ENCODE results near the gene LSAMP.

LSAMP gene

DNA sequence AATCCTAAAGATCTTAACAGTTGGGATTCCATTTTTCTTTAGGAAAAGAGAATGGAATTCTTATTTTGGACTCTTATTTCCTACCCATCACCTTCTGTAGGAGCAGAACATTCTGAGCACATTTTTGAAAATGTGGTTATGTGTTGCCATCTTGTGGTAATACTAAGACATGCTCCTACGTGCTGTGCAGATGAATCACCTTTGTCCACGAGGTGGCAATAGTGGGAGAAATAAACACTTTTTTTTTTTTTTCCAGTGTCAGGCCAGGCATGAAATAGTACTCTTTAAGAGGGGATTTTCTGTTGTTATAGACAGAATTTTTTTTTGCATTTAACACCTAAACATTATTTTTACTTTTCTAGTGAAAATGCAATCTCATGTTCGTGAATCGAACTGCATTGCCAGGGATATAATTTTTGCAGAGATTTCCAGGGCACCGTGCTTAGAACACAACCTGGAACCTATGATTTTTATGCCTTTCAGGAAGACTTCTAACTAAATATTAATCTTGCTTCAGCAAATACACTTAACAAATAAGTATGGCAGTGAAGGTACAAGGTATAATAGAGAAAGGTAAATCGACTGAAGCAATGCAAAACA is 625.4 kb downstream of the LSAMP start (continued):
- TF ChIP-seq ZSCAN4 (tag by site-specific recombination; IDR thresholded peaks at IDR 0.05): no peak
- TF ChIP-seq ZNF112 (tag by site-specific recombination; IDR thresholded peaks at IDR 0.05): no peak
- peak; percentile 50; the same call in 1 of the 2 replicates for TF ChIP-seq ZNF660 (tag by site-specific recombination; IDR thresholded peaks at IDR 0.05)
- no peak for TF ChIP-seq SP3 (tag by site-specific recombination; IDR thresholded peaks at IDR 0.05)
- TF ChIP-seq, protein P1, sequence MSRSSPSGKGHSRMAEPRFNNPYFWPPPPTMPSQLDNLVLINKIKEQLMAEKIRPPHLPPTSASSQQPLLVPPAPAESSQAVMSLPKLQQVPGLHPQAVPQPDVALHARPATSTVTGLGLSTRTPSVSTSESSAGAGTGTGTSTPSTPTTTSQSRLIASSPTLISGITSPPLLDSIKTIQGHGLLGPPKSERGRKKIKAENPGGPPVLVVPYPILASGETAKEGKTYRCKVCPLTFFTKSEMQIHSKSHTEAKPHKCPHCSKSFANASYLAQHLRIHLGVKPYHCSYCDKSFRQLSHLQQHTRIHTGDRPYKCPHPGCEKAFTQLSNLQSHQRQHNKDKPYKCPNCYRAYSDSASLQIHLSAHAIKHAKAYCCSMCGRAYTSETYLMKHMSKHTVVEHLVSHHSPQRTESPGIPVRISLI (tag by site-specific recombination; IDR thresholded peaks at IDR 0.05): peak; percentile 84
- no peak for TF ChIP-seq SCRT2 (tag by site-specific recombination; IDR thresholded peaks at IDR 0.05)

- no peaks in the 10 kb centered on the region for H3K9me3 ChIP-seq (ENCODE audit: control insufficient read depth, insufficient read depth, low read depth, low read length)
- POLR2A ChIA-PET: interaction anchor here (1.0 kb wide), 1 partner anchor 31 kb away, joined by 4 read pairs; no protein-coding TSS in a partner anchor
- TF ChIP-seq ZNF660 (tag by site-specific recombination; IDR thresholded peaks at IDR 0.05) (peak; percentile 42; the same call in 1 of the 2 replicates), ZNF654 (tag by site-specific recombination; IDR thresholded peaks at IDR 0.05; ENCODE audit: low read depth) (peak; percentile 87), ZNF747 (tag by site-specific recombination; IDR thresholded peaks at IDR 0.05) (no peak), SP7 (tag by site-specific recombination; IDR thresholded peaks at IDR 0.05) (no peak), IKZF3 (tag by site-specific recombination; IDR thresholded peaks at IDR 0.05) (peak; percentile 48; the same call in 1 of the 2 replicates)
- TF ChIP-seq, protein P2, sequence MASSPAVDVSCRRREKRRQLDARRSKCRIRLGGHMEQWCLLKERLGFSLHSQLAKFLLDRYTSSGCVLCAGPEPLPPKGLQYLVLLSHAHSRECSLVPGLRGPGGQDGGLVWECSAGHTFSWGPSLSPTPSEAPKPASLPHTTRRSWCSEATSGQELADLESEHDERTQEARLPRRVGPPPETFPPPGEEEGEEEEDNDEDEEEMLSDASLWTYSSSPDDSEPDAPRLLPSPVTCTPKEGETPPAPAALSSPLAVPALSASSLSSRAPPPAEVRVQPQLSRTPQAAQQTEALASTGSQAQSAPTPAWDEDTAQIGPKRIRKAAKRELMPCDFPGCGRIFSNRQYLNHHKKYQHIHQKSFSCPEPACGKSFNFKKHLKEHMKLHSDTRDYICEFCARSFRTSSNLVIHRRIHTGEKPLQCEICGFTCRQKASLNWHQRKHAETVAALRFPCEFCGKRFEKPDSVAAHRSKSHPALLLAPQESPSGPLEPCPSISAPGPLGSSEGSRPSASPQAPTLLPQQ (tag by site-specific recombination; IDR thresholded peaks at IDR 0.05): no peak
Observed at GRCh38 chr3:115814778-115815380, 630.4 kb downstream of the LSAMP start.

DNA sequence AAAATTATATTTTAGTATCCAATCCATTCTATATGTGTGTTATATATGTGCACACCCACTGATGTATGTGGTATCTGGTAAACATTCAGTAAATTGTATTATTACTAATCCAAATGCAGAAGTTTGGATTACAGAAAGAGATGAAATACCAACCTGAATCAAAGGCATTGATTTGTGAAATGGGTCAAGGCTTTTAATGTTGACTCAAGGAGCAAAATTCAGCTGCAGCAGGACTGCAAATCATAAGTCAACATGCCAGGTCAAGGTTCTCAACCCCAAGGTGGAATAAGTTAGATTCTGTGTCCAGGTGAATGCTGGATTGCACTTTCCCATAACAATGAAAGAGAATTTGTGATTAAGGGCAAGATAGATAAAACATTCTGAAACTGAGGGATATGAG is 631.3 kb downstream of the LSAMP start:
- no peaks in the 10 kb centered on the region for H3K36me3 ChIP-seq (ENCODE audit: control insufficient read depth in 2 of 2, insufficient read depth in 1 of 2, low read length in 2 of 2)
- TF ChIP-seq ZNF132 (tag by site-specific recombination; IDR thresholded peaks at IDR 0.05; ENCODE audit: borderline replicate concordance): no peak
- TF ChIP-seq, protein P3, sequence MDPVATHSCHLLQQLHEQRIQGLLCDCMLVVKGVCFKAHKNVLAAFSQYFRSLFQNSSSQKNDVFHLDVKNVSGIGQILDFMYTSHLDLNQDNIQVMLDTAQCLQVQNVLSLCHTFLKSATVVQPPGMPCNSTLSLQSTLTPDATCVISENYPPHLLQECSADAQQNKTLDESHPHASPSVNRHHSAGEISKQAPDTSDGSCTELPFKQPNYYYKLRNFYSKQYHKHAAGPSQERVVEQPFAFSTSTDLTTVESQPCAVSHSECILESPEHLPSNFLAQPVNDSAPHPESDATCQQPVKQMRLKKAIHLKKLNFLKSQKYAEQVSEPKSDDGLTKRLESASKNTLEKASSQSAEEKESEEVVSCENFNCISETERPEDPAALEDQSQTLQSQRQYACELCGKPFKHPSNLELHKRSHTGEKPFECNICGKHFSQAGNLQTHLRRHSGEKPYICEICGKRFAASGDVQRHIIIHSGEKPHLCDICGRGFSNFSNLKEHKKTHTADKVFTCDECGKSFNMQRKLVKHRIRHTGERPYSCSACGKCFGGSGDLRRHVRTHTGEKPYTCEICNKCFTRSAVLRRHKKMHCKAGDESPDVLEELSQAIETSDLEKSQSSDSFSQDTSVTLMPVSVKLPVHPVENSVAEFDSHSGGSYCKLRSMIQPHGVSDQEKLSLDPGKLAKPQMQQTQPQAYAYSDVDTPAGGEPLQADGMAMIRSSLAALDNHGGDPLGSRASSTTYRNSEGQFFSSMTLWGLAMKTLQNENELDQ (tag by site-specific recombination; IDR thresholded peaks at IDR 0.05; ENCODE audit: low read depth): no peak
- no peak for TF ChIP-seq ZNF701 (tag by site-specific recombination; IDR thresholded peaks at IDR 0.05)
- no peak for TF ChIP-seq ZNF654 (tag by site-specific recombination; IDR thresholded peaks at IDR 0.05; ENCODE audit: low read depth)
- H3K9me3 ChIP-seq (ENCODE audit: control insufficient read depth, insufficient read depth, low read depth, low read length): no peaks in the 10 kb centered on the region
- no peaks in the 10 kb centered on the region for H3K4me1 ChIP-seq (ENCODE audit: control insufficient read depth, insufficient read depth, low read length)
- POLR2A ChIA-PET: no interaction called here
- CTCF ChIA-PET: interaction anchor here (0.6 to 3.1 kb wide), 6 partner anchors 27 to 722 kb away, joined by 3 to 13 read pairs (median 6); no protein-coding TSS in a partner anchor
- H3K27ac ChIP-seq (ENCODE audit: extremely low read depth, low read depth, low read length): no peak overlapping the region
- no peak overlapping the region for H3K4me3 ChIP-seq (ENCODE audit: low read depth, low read length)

More at GRCh38 chr3:115814778-115815380, 630.4 kb downstream of the LSAMP start:
- no peak overlapping the region for H3K4me3 ChIP-seq (ENCODE audit: low read depth, low read length)
- no peaks in the 10 kb centered on the region for H3K4me1 ChIP-seq (ENCODE audit: control insufficient read depth, insufficient read depth, low read length)
- no peaks in the 10 kb centered on the region for H3K36me3 ChIP-seq (ENCODE audit: control insufficient read depth in 2 of 2, insufficient read depth in 1 of 2, low read length in 2 of 2)
- H3K27ac ChIP-seq (ENCODE audit: extremely low read depth, low read depth, low read length): no peak overlapping the region
- CTCF ChIA-PET: interaction anchor here (0.6 to 3.1 kb wide), 13 partner anchors 10 to 1524 kb away, joined by 3 to 13 read pairs (median 3); no protein-coding TSS in a partner anchor
